K562 (cell line): ENCODE results near the gene PTGER3. TPM values are rescaled to one million over a fixed set of nuclear protein-coding genes. Genes with fewer than 3 reads are reported as not detected.

ENCODE experiments used
- ATF7 ChIP-seq: fragments of 450-650 bp; IDR thresholded peaks from 2 replicates; pipeline ENCODE4 v1.7.1; 2014; ENCODE audit warnings: mild to moderate bottlenecking, moderate library complexity
- BMI1 ChIP-seq: fragments of 150-350 bp; IDR thresholded peaks from 2 replicates; pipeline ENCODE4 v1.6.1; 2014; ENCODE audit warnings: low read length
- KHSRP ChIP-seq: fragments of 450-650 bp; IDR thresholded peaks from 2 replicates; pipeline ENCODE4 v1.6.1; 2017
- LARP7 ChIP-seq: fragments of 450-650 bp; IDR thresholded peaks from 2 replicates; pipeline ENCODE4 v1.6.1; 2016
- NR0B1 ChIP-seq: fragments of 450-650 bp; IDR thresholded peaks from one replicate; pipeline ENCODE4 v1.6.1; 2018; ENCODE audit warnings: mild to moderate bottlenecking, moderate library complexity; ENCODE audit not compliant: partially characterized antibody
- PPARD ChIP-seq: fragments of 250-450 bp; sonication (Bioruptor Pico); IDR thresholded peaks from 2 replicates; pipeline ENCODE4 v1.8.0; 2022; ENCODE audit warnings: inconsistent platforms, mild to moderate bottlenecking, moderate library complexity
- RBM22 ChIP-seq: fragments of 200-400 bp; formaldehyde crosslinking; IDR thresholded peaks from 2 replicates; pipeline ENCODE4 v1.6.1; 2018; ENCODE audit warnings: low read length, low read depth; ENCODE audit not compliant: poor library complexity, severe bottlenecking
- SMAD3 ChIP-seq: fragments of 450-650 bp; formaldehyde crosslinking; conservative IDR thresholded peaks from 2 replicates; pipeline ENCODE4 v1.4.0; 2020; ENCODE audit warnings: mild to moderate bottlenecking
- TBL1XR1 ChIP-seq, 2 experiments: IDR thresholded peaks; 2 replicates each; pipeline ENCODE4 v1.6.1; 2012; ENCODE audit warnings: improper control_type of control experiment in 2 of 2, low read length in 2 of 2, mild to moderate bottlenecking in 1 of 2
- TCF7 ChIP-seq: sonication (generic); IDR thresholded peaks from 2 replicates; pipeline ENCODE4 v1.6.1; 2016; ENCODE audit warnings: antibody characterized with exemption, borderline replicate concordance
- ZBED1 ChIP-seq: IDR thresholded peaks from 2 replicates; pipeline ENCODE4 v1.6.1; 2014
- ZBTB11 ChIP-seq, 3 experiments: fragments of 200-800 bp in 1 of 3; fragments of 250-450 bp in 1 of 3; fragments of 450-650 bp in 1 of 3; sonication (Bioruptor Pico) in 1 of 3; sonication (Bioruptor generic) in 1 of 3; formaldehyde crosslinking in 1 of 3; IDR thresholded peaks; 2 replicates each; pipeline versions ENCODE4 v1.6.1 to v1.8.0; 2016 to 2022; ENCODE audit warnings: mild to moderate bottlenecking in 2 of 3, missing genetic modification characterization in 2 of 3, missing compliant biosample characterization in 1 of 3, moderate library complexity in 1 of 3
- ZBTB34 ChIP-seq: fragments of 250-450 bp; sonication (Bioruptor Pico); IDR thresholded peaks from 2 replicates; pipeline ENCODE4 v1.8.0; 2021; ENCODE audit warnings: mild to moderate bottlenecking, moderate library complexity
- ZNF311 ChIP-seq: fragments of 250-450 bp; sonication (Bioruptor Pico); IDR thresholded peaks from 2 replicates; pipeline ENCODE4 v1.4.0; 2020; ENCODE audit warnings: mild to moderate bottlenecking, moderate library complexity
- ZNF408 ChIP-seq: fragments of 250-450 bp; sonication (Bioruptor Pico); IDR thresholded peaks from 2 replicates; pipeline ENCODE4 v1.4.0; 2020; ENCODE audit warnings: low read depth, mild to moderate bottlenecking, moderate library complexity
- ZNF780A ChIP-seq: fragments of 250-450 bp; sonication (Bioruptor Pico); IDR thresholded peaks from 2 replicates; pipeline ENCODE4 v1.5.0; 2021; ENCODE audit warnings: mild to moderate bottlenecking
- polyA plus RNA-seq, 8 experiments: library from polyadenylated mRNA; depleted of rRNA in 4 of 8; stranded (reverse) in 5 of 8; unstranded in 3 of 8; fragments of >200 nt; fragmentation: Nextera tagmentation in 2 of 8; fragmentation: Illumina TruSeq in 1 of 8; extraction: Ambion mirVana in 2 of 8; extraction: Trizol in 1 of 8; gene quantifications; 2 replicates each; pipeline versions ENCODE4 v1.2.1 to v1.2.3, GENCODE V29; 2011 to 2014; ENCODE audit warnings: inconsistent platforms in 1 of 8, missing spikeins in 1 of 8
- total RNA-seq, 7 experiments: library from RNA; depleted of rRNA in 6 of 7; stranded (reverse); fragments of >200 nt in 6 of 7; fragmentation: Illumina TruSeq in 2 of 7; extraction: Trizol in 2 of 7; gene quantifications; 2 replicates each; pipeline versions ENCODE4 v1.2.1 to v1.2.3, GENCODE V29; 2011 to 2021; ENCODE audit warnings: low replicate concordance in 1 of 7
- TF ChIP-seq, protein P1 (sequence below): sonication (generic); formaldehyde crosslinking; IDR thresholded peaks from 2 replicates; pipeline ENCODE4 v1.8.0; 2022; ENCODE audit warnings: mild to moderate bottlenecking, missing genetic modification reagents

Gene PTGER3
- total and polyA plus RNA-seq, 9 of the 15 experiments (the other 6 are each of a cell fraction or from before 2014, with no cell fraction given) = 3.8 to 28.5 (median 14.2) TPM

DNA sequence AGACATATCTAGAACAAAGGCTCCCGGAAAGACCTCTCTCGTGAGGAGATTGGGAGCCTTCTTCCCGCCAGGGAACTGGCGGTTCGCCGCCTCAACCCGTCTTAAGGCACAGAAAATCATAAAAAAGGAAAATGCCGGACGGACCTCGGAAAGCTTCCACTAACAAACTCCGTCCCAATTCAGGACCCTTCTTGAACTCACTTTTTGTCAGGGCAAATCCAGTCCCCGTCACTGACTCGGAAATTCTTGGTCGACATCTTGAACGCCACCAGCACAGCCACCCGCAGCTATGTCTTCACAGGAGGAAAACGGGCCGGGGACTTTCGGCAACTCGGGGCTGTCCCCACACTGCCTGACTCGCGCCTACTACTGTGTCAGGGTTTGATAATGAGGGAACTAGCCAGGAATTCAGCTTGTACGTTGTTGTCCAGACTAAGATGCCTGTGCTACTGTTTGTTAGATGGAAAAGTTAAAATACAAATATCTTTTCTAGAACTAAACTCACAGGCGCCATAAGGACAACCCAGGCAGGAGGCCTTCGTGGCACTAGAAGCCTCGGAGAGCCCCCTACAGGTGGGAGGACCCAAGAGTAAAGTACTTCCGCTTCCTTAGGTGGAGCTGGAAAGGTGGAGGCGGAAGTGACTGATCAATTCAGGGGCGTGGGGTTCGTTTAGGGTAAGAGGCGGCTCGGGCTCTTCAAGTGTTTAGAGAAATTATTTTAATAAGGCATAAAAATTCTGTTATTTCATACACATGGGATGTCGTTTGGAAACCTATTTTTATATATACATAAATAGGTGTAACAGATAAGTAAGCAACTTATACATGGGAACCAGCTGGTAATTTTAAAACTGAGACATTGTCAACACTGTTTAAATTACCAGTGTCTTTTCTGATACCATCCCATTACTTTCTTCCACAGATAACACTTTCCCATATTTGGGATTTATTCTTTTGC lies 33.4 kb upstream of the PTGER3 start, which contains the start of gene ZRANB2 (continued):
- no peak for TF ChIP-seq ZBTB34
- no peak for TF ChIP-seq TCF7
- TF ChIP-seq BMI1 = peak; percentile 6; the same call in 1 of the 2 replicates
- no peak for TF ChIP-seq RBM22
- no peak for TF ChIP-seq ZBED1
- no peak for TF ChIP-seq ZNF311 (CRISPR knock-in tag)
- no peak for TF ChIP-seq ZNF408
- no peak for TF ChIP-seq PPARD
- TF ChIP-seq, protein P1, sequence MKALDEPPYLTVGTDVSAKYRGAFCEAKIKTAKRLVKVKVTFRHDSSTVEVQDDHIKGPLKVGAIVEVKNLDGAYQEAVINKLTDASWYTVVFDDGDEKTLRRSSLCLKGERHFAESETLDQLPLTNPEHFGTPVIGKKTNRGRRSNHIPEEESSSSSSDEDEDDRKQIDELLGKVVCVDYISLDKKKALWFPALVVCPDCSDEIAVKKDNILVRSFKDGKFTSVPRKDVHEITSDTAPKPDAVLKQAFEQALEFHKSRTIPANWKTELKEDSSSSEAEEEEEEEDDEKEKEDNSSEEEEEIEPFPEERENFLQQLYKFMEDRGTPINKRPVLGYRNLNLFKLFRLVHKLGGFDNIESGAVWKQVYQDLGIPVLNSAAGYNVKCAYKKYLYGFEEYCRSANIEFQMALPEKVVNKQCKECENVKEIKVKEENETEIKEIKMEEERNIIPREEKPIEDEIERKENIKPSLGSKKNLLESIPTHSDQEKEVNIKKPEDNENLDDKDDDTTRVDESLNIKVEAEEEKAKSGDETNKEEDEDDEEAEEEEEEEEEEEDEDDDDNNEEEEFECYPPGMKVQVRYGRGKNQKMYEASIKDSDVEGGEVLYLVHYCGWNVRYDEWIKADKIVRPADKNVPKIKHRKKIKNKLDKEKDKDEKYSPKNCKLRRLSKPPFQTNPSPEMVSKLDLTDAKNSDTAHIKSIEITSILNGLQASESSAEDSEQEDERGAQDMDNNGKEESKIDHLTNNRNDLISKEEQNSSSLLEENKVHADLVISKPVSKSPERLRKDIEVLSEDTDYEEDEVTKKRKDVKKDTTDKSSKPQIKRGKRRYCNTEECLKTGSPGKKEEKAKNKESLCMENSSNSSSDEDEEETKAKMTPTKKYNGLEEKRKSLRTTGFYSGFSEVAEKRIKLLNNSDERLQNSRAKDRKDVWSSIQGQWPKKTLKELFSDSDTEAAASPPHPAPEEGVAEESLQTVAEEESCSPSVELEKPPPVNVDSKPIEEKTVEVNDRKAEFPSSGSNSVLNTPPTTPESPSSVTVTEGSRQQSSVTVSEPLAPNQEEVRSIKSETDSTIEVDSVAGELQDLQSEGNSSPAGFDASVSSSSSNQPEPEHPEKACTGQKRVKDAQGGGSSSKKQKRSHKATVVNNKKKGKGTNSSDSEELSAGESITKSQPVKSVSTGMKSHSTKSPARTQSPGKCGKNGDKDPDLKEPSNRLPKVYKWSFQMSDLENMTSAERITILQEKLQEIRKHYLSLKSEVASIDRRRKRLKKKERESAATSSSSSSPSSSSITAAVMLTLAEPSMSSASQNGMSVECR (CRISPR knock-in tag) = no peak
- no peak for TF ChIP-seq SMAD3 (CRISPR knock-in tag)
- TF ChIP-seq KHSRP = no peak
- no peak for TF ChIP-seq ZNF780A (CRISPR knock-in tag)
- no peak for TF ChIP-seq NR0B1
- TF ChIP-seq LARP7 = no peak
- peak; percentile 80 for TF ChIP-seq ATF7
- TF ChIP-seq ZBTB11 (CRISPR knock-in tag; IDR thresholded peaks at IDR 0.05) = peak in 1 of 3 experiments; percentile 72; a peak in 1 of 6 replicates
- peak in 1 of 2 experiments; percentile 40; a peak in 1 of 4 replicates for TF ChIP-seq TBL1XR1 (IDR thresholded peaks at IDR 0.05; ENCODE audit: low read length in 2 of 2)
